Colonic mucosa (tissue), 4 donors: Measurements from ENCODE around the gene PDCD10. TPM values are rescaled to one million over a fixed set of nuclear protein-coding genes. Genes with fewer than 3 reads are reported as not detected.
A peak's percentile ranks its signal among the peaks of the same experiment; 100 is the strongest.

Source experiments
- DNase-seq: peaks from one replicate; pipeline ENCODE4 v3.0.0-alpha.2; 2020
- H3K27ac ChIP-seq: fragments of 200-600 bp; one replicate; pipeline ENCODE4 v1.8.0; 2021
- H3K27me3 ChIP-seq: fragments of 200-600 bp; one replicate; pipeline ENCODE4 v1.8.0; 2021
- H3K36me3 ChIP-seq: fragments of 200-600 bp; one replicate; pipeline ENCODE4 v1.8.0; 2021
- H3K4me1 ChIP-seq: fragments of 200-600 bp; one replicate; pipeline ENCODE4 v1.8.0; 2021; ENCODE audit warnings: mild to moderate bottlenecking
- H3K4me3 ChIP-seq: fragments of 200-600 bp; one replicate; pipeline ENCODE4 v1.8.0; 2021
- H3K9ac ChIP-seq, 2 donors: one replicate each; pipeline ENCODE4 v1.7.0; 2013; ENCODE audit warnings: control low read depth in 2 of 2, low read depth in 2 of 2, low read length in 2 of 2
- H3K9me3 ChIP-seq: fragments of 200-600 bp; one replicate; pipeline ENCODE4 v1.8.0; 2021
- CTCF ChIP-seq: fragments of 200-600 bp; IDR thresholded peaks from one replicate; pipeline ENCODE4 v1.8.0; 2022; ENCODE audit warnings: antibody characterized with exemption, mild to moderate bottlenecking
- intact Hi-C: fragments of 100-400 bp; cut with DNase I; formaldehyde crosslinking; loops from one replicate; pipeline ENCODE4 v1.14.1; 2022
- total RNA-seq, 2 donors: library from RNA; stranded (reverse); fragmentation: NEBNext Ultra II Directional in 1 of 2; extraction: Animal tissue kit (Norgen Biotek cat#: 25700) in 1 of 2; gene quantifications; one replicate each; pipeline ENCODE4 v1.2.1, GENCODE V29; 2021
- donor health status: healthy.
- donor health status: DM: no; HTN: no; CAD: no.
- donor health status: DM: no; HTN: no; CAD: no.

The PDCD10 gene
- total RNA-seq, 2 donors from 2014 or later, result 67.3 to 87.0 TPM

GRCh38 chr3:167684388-167684993 is 50.2 kb downstream of the PDCD10 start:
- H3K4me3 ChIP-seq, result no peak overlapping the region
- H3K27ac ChIP-seq, result no peak overlapping the region
- intact Hi-C loops, result no loop called here
- no peak overlapping the region for H3K9ac ChIP-seq
- H3K9me3 ChIP-seq, result no peaks in the 10 kb centered on the region
- no peaks in the 10 kb centered on the region for H3K4me1 ChIP-seq
- peak; percentile 71 for DNase-seq
- no peaks in the 10 kb centered on the region for H3K36me3 ChIP-seq
- no peaks in the 10 kb centered on the region for H3K27me3 ChIP-seq
- peak; percentile 75 for TF ChIP-seq CTCF

DNA sequence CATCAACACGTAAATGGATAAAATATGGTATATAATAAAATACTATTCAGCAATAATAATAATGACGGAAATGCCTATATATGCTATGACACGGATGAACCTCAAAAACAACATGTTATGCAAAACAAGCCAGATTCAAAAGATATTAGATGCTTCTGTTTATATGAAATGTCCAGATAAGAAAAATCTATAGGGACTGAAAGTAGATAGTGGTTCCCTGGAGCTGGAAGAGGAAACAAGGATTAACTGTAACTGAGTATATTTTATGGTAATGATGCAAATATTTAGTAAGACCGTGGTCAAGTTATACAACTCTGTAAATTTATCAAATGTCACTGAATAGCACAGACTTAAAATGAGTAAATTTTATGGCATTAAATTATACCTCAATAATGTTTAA is 55.2 kb downstream of the PDCD10 start:
- intact Hi-C loops, result no loop called here
- H3K4me1 ChIP-seq, result no peaks in the 10 kb centered on the region
- no peak for DNase-seq
- H3K36me3 ChIP-seq, result no peaks in the 10 kb centered on the region
- H3K9ac ChIP-seq, result no peak overlapping the region
- no peak overlapping the region for H3K27ac ChIP-seq
- H3K4me3 ChIP-seq, result no peak overlapping the region
- H3K9me3 ChIP-seq, result no peaks in the 10 kb centered on the region
- no peak for TF ChIP-seq CTCF
- H3K27me3 ChIP-seq, result no peaks in the 10 kb centered on the region

GRCh38 chr3:167675848-167676247 is 58.8 kb downstream of the PDCD10 start:
- no peaks in the 10 kb centered on the region for H3K36me3 ChIP-seq
- no peak overlapping the region for H3K9ac ChIP-seq

GRCh38 chr3:167673221-167673620 is 61.5 kb downstream of the PDCD10 start:
- no peaks in the 10 kb centered on the region for H3K9me3 ChIP-seq
- H3K4me3 ChIP-seq, result no peak overlapping the region
- no peak for DNase-seq
- intact Hi-C loops, result no loop called here
- TF ChIP-seq CTCF, result no peak
- no peaks in the 10 kb centered on the region for H3K4me1 ChIP-seq
- H3K27me3 ChIP-seq, result no peaks in the 10 kb centered on the region
- no peaks in the 10 kb centered on the region for H3K36me3 ChIP-seq
- no peak overlapping the region for H3K9ac ChIP-seq
- no peak overlapping the region for H3K27ac ChIP-seq

More at GRCh38 chr3:167675848-167676247, 58.8 kb downstream of the PDCD10 start:
- Histone ChIP-seq H3K27me3 (no peaks in the 10 kb centered on the region), H3K27ac (no peak overlapping the region), H3K9me3 (no peaks in the 10 kb centered on the region), H3K4me3 (no peak overlapping the region), H3K4me1 (no peaks in the 10 kb centered on the region)
- DNase-seq, result no peak
- TF ChIP-seq CTCF, result no peak
- intact Hi-C loops, result no loop called here

GRCh38 chr3:167671878-167672427 is 62.7 kb downstream of the PDCD10 start:
- TF ChIP-seq CTCF, result no peak
- Histone ChIP-seq H3K9ac (no peak overlapping the region), H3K27me3 (no peaks in the 10 kb centered on the region), H3K36me3 (no peaks in the 10 kb centered on the region), H3K4me1 (no peaks in the 10 kb centered on the region), H3K9me3 (no peaks in the 10 kb centered on the region), H3K27ac (no peak overlapping the region), H3K4me3 (no peak overlapping the region)
- intact Hi-C loops, result no loop called here
- DNase-seq, result no peak
